AG04449 (cell line): ENCODE results near the gene TMEM183A.

Experiments used
- CTCF ChIA-PET: fragments of 350-600 bp; formaldehyde crosslinking; extraction: SDS; loops from one replicate; lab custom pipeline; 2021; ENCODE audit warnings: antibody characterized with exemption; lab: Yijun Ruan, JAX
- POLR2A ChIA-PET: fragments of 400-600, 350-600 bp; formaldehyde crosslinking; extraction: SDS; loops from one replicate; lab custom pipeline; 2020; ENCODE audit warnings: antibody characterized with exemption, inconsistent platforms; lab: Yijun Ruan, JAX
- DNase-seq: peaks from one replicate; pipeline ENCODE4 v3.0.0-alpha.2; 2010; ENCODE audit warnings: low read depth, low spot score
- H3K4me3 ChIP-seq: 2 replicates; pipeline ENCODE4 v1.5.1; 2011; ENCODE audit warnings: low read depth, mild to moderate bottlenecking, control low read depth, low read length
- CTCF ChIP-seq: IDR thresholded peaks from one replicate; pipeline ENCODE4 v1.5.1; 2011; ENCODE audit warnings: mild to moderate bottlenecking, moderate library complexity, low read length, control low read depth, inconsistent platforms; ENCODE audit not compliant: insufficient read depth; ENCODE audit errors: missing control alignments

TMEM183A gene

DNA sequence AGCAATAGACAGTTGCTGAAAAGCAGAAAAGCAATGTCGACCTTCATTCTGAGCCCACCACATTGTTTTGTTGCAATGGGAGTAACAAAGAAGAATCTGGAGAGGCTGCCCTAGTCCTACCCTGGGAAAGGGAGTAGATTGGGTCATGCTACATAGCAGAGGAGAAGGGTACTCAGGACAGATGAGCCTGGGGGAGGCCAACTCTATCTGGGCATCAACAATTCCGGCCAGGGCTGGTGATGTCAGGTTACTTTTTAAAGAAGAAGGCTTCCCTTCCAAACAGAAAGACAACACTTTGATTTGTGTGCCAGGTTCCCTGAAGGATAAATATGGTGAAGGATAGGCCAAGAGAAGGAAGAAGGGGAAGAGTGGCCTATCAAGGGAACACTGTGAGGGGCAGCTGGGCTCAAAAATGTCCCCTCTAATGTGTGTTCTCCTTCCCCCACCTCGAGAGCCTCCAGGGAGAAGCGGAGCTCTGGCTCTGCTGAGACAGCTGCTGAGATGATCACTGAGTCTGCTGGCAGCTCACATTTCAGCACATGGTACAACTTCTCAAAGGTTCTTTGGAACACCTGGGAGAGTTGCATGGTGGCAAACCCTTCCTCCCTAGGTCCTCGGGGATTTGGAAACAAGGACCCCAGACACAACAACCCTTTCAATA is 45.8 kb upstream of the TMEM183A start:
- CTCF ChIA-PET = no interaction called here
- POLR2A ChIA-PET = no interaction called here

DNA sequence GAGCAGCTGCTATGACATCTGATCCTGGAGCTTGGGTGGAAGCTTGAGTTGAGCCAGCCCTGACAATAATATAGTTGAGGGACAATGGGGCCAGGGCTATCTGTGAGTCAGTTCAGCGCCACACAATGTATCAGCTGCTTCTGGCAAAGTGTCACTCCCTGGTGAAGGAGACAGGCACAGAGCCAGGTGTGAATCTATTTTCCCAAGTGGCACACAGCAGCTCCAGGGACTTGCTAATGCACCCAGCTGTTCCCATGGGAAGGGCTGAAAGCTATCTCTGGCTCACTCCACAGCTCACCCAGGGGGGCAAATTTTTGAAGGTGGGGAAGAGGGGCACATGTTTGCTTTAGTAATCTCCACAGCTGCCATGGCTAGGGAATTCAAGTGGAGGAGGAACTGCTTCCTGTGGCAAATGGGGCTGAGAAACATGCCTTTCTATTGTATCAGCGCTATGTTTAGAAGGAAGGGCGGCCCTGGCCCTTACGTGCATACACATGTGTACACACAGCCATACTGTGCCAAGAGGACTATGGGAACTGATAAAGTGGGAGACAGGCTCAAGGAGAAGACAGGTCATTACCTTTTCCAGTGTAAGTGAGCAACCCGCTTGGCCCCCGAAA is 42.3 kb upstream of the TMEM183A start:
- ChIA-PET CTCF (no interaction called here), POLR2A (interaction anchor here (1.4 kb wide), 1 partner anchor 42 kb away, joined by 4 read pairs; the partner anchor contains the start of gene TMEM183A)
- no peak for DNase-seq
- H3K4me3 ChIP-seq = no peak overlapping the region
- TF ChIP-seq CTCF = no peak

More for the DNA sequence above, 45.8 kb upstream of the TMEM183A start:
- no peak for TF ChIP-seq CTCF
- no peak for DNase-seq
- no peak overlapping the region for H3K4me3 ChIP-seq

GRCh38 chr1:202965422-202965821 is 41.8 kb upstream of the TMEM183A start:
- ChIA-PET CTCF (interaction anchor here (0.9 to 3.6 kb wide), 2 partner anchors 33 to 71 kb away, joined by 4 to 16 read pairs; no protein-coding TSS in a partner anchor), POLR2A (interaction anchor here (1.4 kb wide), 1 partner anchor 42 kb away, joined by 4 read pairs; the partner anchor contains the start of gene TMEM183A)
- no peak for TF ChIP-seq CTCF
- DNase-seq = no peak
- H3K4me3 ChIP-seq = no peak overlapping the region

DNA sequence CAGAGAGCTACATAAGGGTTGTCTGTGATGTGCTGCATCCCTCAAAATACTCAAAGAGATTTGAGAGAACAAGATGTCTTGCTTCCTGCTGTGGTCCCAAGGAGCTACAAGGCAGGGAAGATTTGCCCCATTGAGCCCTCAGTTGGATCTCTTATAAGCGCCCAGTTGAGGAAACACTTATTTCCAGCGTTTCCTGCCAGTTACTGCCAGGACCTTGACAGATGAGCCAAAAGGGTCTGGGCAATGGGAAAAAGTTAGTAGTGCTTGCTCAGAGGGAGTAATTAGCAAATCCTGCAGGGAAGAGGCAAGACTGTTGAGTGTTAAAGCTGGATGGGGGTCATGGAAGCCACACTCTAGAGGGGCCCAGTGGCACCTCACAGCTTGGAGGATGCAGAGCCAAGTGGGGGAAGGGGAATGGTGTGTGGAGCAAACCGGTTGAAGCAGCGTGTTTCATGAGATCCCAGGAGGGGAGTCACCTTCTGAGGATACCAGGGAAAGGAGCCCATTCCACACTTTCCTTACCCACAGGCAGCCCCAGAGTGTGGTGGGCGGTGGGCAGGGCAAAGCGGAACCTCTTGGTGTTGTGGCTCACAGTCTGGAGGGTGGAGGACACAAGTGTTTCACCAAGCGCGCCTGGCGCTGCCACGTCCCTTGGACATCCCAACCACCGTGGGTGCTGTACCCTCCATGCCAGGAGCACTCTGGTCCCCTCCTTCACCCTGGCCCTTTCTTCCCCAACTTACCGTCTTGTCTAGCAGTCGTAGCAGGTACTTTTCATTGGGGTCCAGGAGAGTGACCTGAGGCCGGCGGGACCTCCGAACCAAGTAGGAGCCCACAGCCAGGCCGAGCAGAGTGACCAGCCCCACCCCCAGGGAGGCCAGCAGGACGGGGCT is 40.9 kb upstream of the TMEM183A start:
- peak overlapping the region; percentile 87 for H3K4me3 ChIP-seq
- ChIA-PET CTCF (interaction anchor here (0.9 to 3.6 kb wide), 3 partner anchors 32 to 301 kb away, joined by 4 to 16 read pairs (median 5); no protein-coding TSS in a partner anchor), POLR2A (no interaction called here)
- TF ChIP-seq CTCF = no peak
- no peak for DNase-seq

- no peak for DNase-seq
- peak overlapping the region; percentile 87 for H3K4me3 ChIP-seq
- no peak for TF ChIP-seq CTCF
- POLR2A ChIA-PET = no interaction called here
- CTCF ChIA-PET = interaction anchor here (0.8 to 3.6 kb wide), 15 partner anchors 8 to 300 kb away, joined by 3 to 16 read pairs (median 5); partner anchors contain the start of genes KLHL12, RABIF and TMEM183A
Measured at GRCh38 chr1:202967684-202968281, 39.4 kb upstream of the TMEM183A start.
